Activated naive CD8-positive, alpha-beta T cell treated with anti-CD3 and anti-CD28 coated beads for 36 hours (primary cell): ENCODE results near the gene RIMBP2. TPM values are rescaled to one million over a fixed set of nuclear protein-coding genes. Genes with fewer than 3 reads are reported as not detected.
"Not testable (repeated sequence)": the region's sequence is repeated elsewhere in the genome, so short reads cannot be mapped to it uniquely, and the experiment has no call there.

Source experiments
- DNase-seq: peaks from one replicate; pipeline ENCODE4 v3.0.0; 2021
- H3K27ac Mint-ChIP-seq: one replicate; pipeline ENCODE4 v1.8.0; 2022; ENCODE audit warnings: mild to moderate bottlenecking, moderate library complexity, mixed read lengths
- H3K27me3 Mint-ChIP-seq: one replicate; pipeline ENCODE4 v1.8.0; 2022; ENCODE audit warnings: mild to moderate bottlenecking, mixed read lengths
- H3K36me3 Mint-ChIP-seq: one replicate; pipeline ENCODE4 v1.8.0; 2021; ENCODE audit warnings: mild to moderate bottlenecking, mixed read lengths
- H3K4me1 Mint-ChIP-seq: one replicate; pipeline ENCODE4 v1.8.0; 2021; ENCODE audit warnings: mixed read lengths
- H3K4me3 Mint-ChIP-seq: one replicate; pipeline ENCODE4 v1.8.0; 2022; ENCODE audit warnings: mild to moderate bottlenecking, moderate library complexity, mixed read lengths
- H3K9me3 Mint-ChIP-seq: one replicate; pipeline ENCODE4 v1.8.0; 2022; ENCODE audit warnings: mixed read lengths
- total RNA-seq, 2 experiments: library from RNA; stranded (reverse); gene quantifications; one replicate each; pipeline ENCODE4 v1.2.3, GENCODE V29; 2021

Gene RIMBP2
- total RNA-seq, 2 experiments from 2014 or later: not detected

GRCh38 chr12:130744274-130744673 lies 28.2 kb upstream of the RIMBP2 start:
- H3K4me3 Mint-ChIP-seq: no peak overlapping the region
- H3K36me3 Mint-ChIP-seq: no peaks in the 10 kb centered on the region
- no peak for DNase-seq
- peaks cover 5% of the 10 kb centered on the region for H3K4me1 Mint-ChIP-seq
- H3K9me3 Mint-ChIP-seq: peaks cover 3% of the 10 kb centered on the region
- no peak overlapping the region for H3K27ac Mint-ChIP-seq
- peaks cover 35% of the 10 kb centered on the region for H3K27me3 Mint-ChIP-seq

DNA sequence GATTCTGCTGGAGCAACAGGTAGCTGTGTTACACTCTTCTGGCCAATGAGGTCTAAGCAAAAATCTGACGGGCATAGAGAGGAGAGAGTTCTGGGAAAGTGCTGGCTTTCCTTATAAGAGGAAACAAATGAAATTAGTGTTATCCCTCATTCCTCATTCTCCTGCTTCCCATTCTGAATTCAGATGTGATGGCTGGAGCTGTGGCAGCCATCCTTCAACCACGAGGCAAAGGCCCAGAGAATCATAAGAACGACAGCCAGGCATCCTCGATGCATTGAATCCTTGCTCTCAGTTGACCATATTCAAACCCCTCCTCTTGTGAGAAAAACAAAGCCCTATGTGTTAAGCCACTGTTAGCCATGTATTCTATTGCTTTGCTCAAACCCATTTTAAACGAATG lies 27.5 kb upstream of the RIMBP2 start:
- peaks cover 35% of the 10 kb centered on the region for H3K27me3 Mint-ChIP-seq
- no peak overlapping the region for H3K27ac Mint-ChIP-seq
- no peaks in the 10 kb centered on the region for H3K36me3 Mint-ChIP-seq
- H3K9me3 Mint-ChIP-seq: peaks cover 3% of the 10 kb centered on the region
- DNase-seq: no peak
- peaks cover 5% of the 10 kb centered on the region for H3K4me1 Mint-ChIP-seq
- no peak overlapping the region for H3K4me3 Mint-ChIP-seq

- H3K27ac Mint-ChIP-seq: no peak overlapping the region
- no peak overlapping the region for H3K4me3 Mint-ChIP-seq
- H3K36me3 Mint-ChIP-seq: no peaks in the 10 kb centered on the region
- H3K27me3 Mint-ChIP-seq: peaks cover 33% of the 10 kb centered on the region
- DNase-seq: no peak
- peaks cover 3% of the 10 kb centered on the region for H3K9me3 Mint-ChIP-seq
- peaks cover 4% of the 10 kb centered on the region for H3K4me1 Mint-ChIP-seq
These were observed 27.1 kb upstream of the RIMBP2 start for GRCh38 chr12:130743176-130743575.

DNA sequence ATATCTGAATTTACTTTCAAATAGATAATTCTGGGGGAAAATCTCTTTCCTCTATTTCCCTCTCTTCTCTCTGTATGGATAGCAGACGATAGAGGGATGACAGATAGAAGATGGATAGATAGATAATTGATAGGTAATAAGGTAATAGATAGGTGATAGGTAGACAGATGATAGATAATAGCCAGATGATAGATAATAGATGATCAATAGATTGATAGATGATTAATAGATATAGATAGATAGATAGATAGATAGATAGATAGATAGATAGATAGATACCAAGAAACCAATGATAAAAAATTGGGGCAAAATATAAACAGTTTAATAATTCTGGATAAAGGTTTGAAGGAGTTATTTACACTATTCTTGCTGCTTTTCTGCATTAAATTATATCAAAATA lies 26.6 kb upstream of the RIMBP2 start:
- no peaks in the 10 kb centered on the region for H3K4me1 Mint-ChIP-seq

DNA sequence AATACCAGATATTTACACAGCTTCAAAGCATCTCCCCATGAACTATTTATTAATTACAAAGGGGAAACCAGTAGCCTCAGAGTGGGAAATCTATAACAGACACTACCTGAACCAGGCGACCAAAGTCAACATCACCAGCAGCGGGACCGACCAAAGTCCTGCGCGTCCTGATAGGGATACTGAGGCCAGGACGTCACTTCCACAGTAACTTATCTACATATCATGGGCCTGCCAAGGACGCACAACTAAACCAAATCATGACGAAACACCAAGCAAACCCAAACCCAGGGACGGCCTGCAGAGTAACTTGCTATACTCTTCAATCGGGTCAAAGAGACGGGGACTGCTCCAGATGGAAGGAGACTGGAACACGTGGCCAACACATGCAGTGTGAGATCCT lies 26.0 kb upstream of the RIMBP2 start:
- no peak overlapping the region for H3K4me3 Mint-ChIP-seq
- H3K4me1 Mint-ChIP-seq: no peaks in the 10 kb centered on the region
- H3K36me3 Mint-ChIP-seq: no peaks in the 10 kb centered on the region
- no peak overlapping the region for H3K27ac Mint-ChIP-seq
- peaks cover 3% of the 10 kb centered on the region for H3K9me3 Mint-ChIP-seq
- H3K27me3 Mint-ChIP-seq: peaks cover 31% of the 10 kb centered on the region
- DNase-seq: no peak

More for the DNA sequence above, 26.6 kb upstream of the RIMBP2 start:
- Mint-ChIP-seq H3K27me3 (peaks cover 31% of the 10 kb centered on the region), H3K9me3 (peaks cover 3% of the 10 kb centered on the region), H3K36me3 (no peaks in the 10 kb centered on the region), H3K4me3 (no peak overlapping the region), H3K27ac (no peak overlapping the region)
- DNase-seq: no peak

DNA sequence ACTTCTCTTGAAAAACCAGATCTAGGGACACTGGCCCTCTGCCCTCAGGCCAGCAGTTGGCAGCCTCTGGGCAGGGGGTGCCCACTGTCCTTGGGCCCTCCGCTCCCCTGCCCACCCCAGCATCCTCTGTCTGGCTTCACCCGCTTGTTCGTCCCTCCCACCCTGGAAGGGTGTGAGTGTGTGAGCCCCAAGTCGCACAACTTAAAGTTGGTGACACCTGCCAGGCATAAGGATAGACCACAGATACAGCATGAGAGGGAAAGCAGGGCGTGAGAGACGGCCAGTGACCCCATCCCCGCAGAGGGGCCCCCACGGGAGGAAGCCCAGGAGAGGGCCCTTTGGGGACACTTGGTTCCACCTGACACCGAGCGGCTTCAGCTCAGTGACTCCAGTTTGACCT lies 23.5 kb upstream of the RIMBP2 start:
- H3K27ac Mint-ChIP-seq: no peak overlapping the region
- peaks cover 28% of the 10 kb centered on the region for H3K27me3 Mint-ChIP-seq
- H3K4me3 Mint-ChIP-seq: no peak overlapping the region
- no peaks in the 10 kb centered on the region for H3K4me1 Mint-ChIP-seq
- H3K9me3 Mint-ChIP-seq: peaks cover 3% of the 10 kb centered on the region
- H3K36me3 Mint-ChIP-seq: no peaks in the 10 kb centered on the region
- DNase-seq: no peak

DNA sequence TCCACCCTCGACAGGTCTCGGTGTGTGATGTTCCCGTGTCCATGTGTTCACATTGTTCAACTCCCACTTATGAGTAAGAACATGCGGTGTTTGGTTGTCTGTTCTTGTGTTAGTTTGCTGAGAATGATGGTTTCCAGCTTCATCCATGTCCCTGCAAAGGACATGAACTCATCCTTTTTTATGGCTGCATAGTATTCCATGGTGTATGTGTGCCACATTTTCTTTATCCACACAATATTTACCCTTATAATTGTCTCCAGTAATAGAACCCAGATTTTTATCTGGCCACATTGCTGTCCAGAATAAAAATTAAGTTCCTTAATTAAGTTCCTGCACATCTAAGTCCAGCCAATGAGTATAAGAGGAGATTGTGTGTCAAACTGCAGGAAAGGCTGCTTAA lies 22.3 kb upstream of the RIMBP2 start:
- H3K27me3 Mint-ChIP-seq: peaks cover 32% of the 10 kb centered on the region
- not testable (repeated sequence) for H3K9me3 Mint-ChIP-seq, H3K4me3 Mint-ChIP-seq, DNase-seq, H3K4me1 Mint-ChIP-seq, H3K36me3 Mint-ChIP-seq, H3K27ac Mint-ChIP-seq

DNA sequence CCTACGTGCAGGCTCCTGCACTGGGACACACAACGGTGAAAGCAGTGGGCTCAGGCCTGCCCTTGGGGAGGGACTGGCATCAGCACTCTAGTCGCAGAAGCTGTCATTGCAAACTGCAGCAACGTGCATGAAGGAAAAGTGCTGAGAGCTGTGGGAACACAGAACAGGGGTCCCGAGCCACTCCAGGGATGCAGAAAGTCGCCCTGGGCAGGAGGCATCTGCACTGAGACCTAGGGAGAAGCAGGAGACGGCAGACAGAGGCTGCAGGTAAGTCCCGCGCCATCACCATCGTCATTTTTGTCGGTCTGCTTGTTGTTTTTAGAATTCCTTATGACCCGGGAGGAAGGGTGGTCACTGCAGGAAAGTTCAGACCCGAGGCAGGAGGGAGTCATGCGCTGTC lies 21.6 kb upstream of the RIMBP2 start:
- Mint-ChIP-seq H3K27me3 (peaks cover 32% of the 10 kb centered on the region), H3K36me3 (no peaks in the 10 kb centered on the region), H3K4me3 (no peak overlapping the region), H3K4me1 (no peaks in the 10 kb centered on the region), H3K27ac (no peak overlapping the region), H3K9me3 (peaks cover 3% of the 10 kb centered on the region)
- no peak for DNase-seq

- Mint-ChIP-seq H3K36me3 (no peaks in the 10 kb centered on the region), H3K9me3 (peaks cover 10% of the 10 kb centered on the region), H3K27ac (no peak overlapping the region), H3K27me3 (peaks cover 3% of the 10 kb centered on the region), H3K4me1 (no peaks in the 10 kb centered on the region), H3K4me3 (no peak overlapping the region)
- DNase-seq: no peak
These were observed 13.2 kb upstream of the RIMBP2 start for GRCh38 chr12:130729344-130729743.

- Mint-ChIP-seq H3K27ac (no peak overlapping the region), H3K36me3 (no peaks in the 10 kb centered on the region), H3K4me1 (no peaks in the 10 kb centered on the region), H3K9me3 (peaks cover 13% of the 10 kb centered on the region), H3K27me3 (peaks cover 2% of the 10 kb centered on the region), H3K4me3 (no peak overlapping the region)
- no peak for DNase-seq
These were observed 12.3 kb upstream of the RIMBP2 start for GRCh38 chr12:130728158-130729058.

- peaks cover 2% of the 10 kb centered on the region for H3K36me3 Mint-ChIP-seq
- DNase-seq: no peak
- H3K27ac Mint-ChIP-seq: no peak overlapping the region
- peaks cover 55% of the 10 kb centered on the region for H3K27me3 Mint-ChIP-seq
- H3K4me1 Mint-ChIP-seq: peaks cover 7% of the 10 kb centered on the region
- H3K4me3 Mint-ChIP-seq: no peak overlapping the region
- peaks cover 16% of the 10 kb centered on the region for H3K9me3 Mint-ChIP-seq
These were observed 3.3 kb upstream of the RIMBP2 start for GRCh38 chr12:130719263-130719859.

DNA sequence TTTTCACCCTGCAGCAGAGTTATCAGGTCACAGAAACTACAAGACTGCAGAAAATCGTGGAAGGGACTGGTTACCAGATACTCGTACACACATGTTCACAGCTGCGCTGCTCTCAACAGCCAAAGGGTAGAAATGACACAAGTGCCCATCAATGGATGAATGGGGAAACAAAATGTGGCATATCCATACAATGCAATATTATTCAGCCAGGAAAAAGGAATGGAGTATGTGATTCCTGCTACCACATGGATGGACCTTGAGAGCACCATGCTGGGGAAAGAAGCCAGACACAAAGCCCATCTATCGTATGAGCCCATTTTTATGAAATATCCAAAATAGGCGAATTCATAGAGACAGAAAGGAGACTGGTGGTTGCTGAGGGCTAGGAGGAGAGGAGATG lies 1.7 kb upstream of the RIMBP2 start:
- peaks cover 10% of the 10 kb centered on the region for H3K4me1 Mint-ChIP-seq

GRCh38 chr12:130716969-130717366 lies 869 bp upstream of the RIMBP2 start:
- Mint-ChIP-seq H3K36me3 (no peaks in the 10 kb centered on the region), H3K9me3 (no peaks in the 10 kb centered on the region), H3K27ac (no peak overlapping the region), H3K27me3 (peaks cover 64% of the 10 kb centered on the region), H3K4me1 (peaks cover 10% of the 10 kb centered on the region), H3K4me3 (no peak overlapping the region)
- no peak for DNase-seq

More for the DNA sequence above, 1.7 kb upstream of the RIMBP2 start:
- H3K4me3 Mint-ChIP-seq: no peak overlapping the region
- H3K9me3 Mint-ChIP-seq: peaks cover 7% of the 10 kb centered on the region
- peaks cover under 1% of the 10 kb centered on the region for H3K36me3 Mint-ChIP-seq
- no peak for DNase-seq
- no peak overlapping the region for H3K27ac Mint-ChIP-seq
- peaks cover 63% of the 10 kb centered on the region for H3K27me3 Mint-ChIP-seq

GRCh38 chr12:130715150-130715997 lies 725 bp downstream of the RIMBP2 start:
- peaks cover 72% of the 10 kb centered on the region for H3K27me3 Mint-ChIP-seq
- no peak overlapping the region for H3K27ac Mint-ChIP-seq
- no peaks in the 10 kb centered on the region for H3K36me3 Mint-ChIP-seq
- no peaks in the 10 kb centered on the region for H3K9me3 Mint-ChIP-seq
- H3K4me1 Mint-ChIP-seq: peaks cover 10% of the 10 kb centered on the region
- no peak for DNase-seq
- H3K4me3 Mint-ChIP-seq: no peak overlapping the region

- no peak for DNase-seq
- H3K9me3 Mint-ChIP-seq: no peaks in the 10 kb centered on the region
- H3K27me3 Mint-ChIP-seq: peaks cover 69% of the 10 kb centered on the region
- no peak overlapping the region for H3K4me3 Mint-ChIP-seq
- H3K27ac Mint-ChIP-seq: no peak overlapping the region
- H3K4me1 Mint-ChIP-seq: peaks cover 10% of the 10 kb centered on the region
- no peaks in the 10 kb centered on the region for H3K36me3 Mint-ChIP-seq
These were observed 1.4 kb downstream of the RIMBP2 start for GRCh38 chr12:130714591-130715149.
